Keratinocyte (primary cell): Measurements from ENCODE around the gene LY6G6F. TPM values are rescaled to one million over a fixed set of nuclear protein-coding genes. Genes with fewer than 3 reads are reported as not detected.

Source experiments
- DNase-seq: peaks from one replicate; pipeline ENCODE4 v3.0.0-alpha.2; 2011; ENCODE audit warnings: low read depth, missing footprints, low spot score
- FAIRE-seq: peaks from 2 replicates; lab custom pipeline; 2011; peaks lifted over from hg19 to GRCh38; lab: Jason Lieb, UNC
- H2AFZ ChIP-seq: 2 replicates; pipeline ENCODE4 v1.6.0; 2012; ENCODE audit warnings: low read length, control low read depth, inconsistent platforms; ENCODE audit not compliant: control insufficient read depth
- H3K27ac ChIP-seq: 2 replicates; pipeline ENCODE4 v1.5.1; 2011; ENCODE audit warnings: low read length; ENCODE audit not compliant: control insufficient read depth, insufficient read depth
- H3K27me3 ChIP-seq: 3 replicates; pipeline ENCODE4 v1.6.0; 2011; ENCODE audit warnings: low read length; ENCODE audit not compliant: control insufficient read depth, insufficient read depth; ENCODE audit errors: extremely low read depth
- H3K36me3 ChIP-seq, 2 experiments: 2 replicates in 1 of 2; 3 replicates in 1 of 2; pipeline ENCODE4 v1.5.1; 2011; ENCODE audit warnings: low read length in 2 of 2, mild to moderate bottlenecking in 1 of 2; ENCODE audit not compliant: control insufficient read depth in 2 of 2, insufficient read depth in 2 of 2; ENCODE audit errors: extremely low read depth in 1 of 2
- H3K4me1 ChIP-seq: 3 replicates; pipeline ENCODE4 v1.5.1; 2011; ENCODE audit warnings: low read length; ENCODE audit not compliant: control insufficient read depth, insufficient read depth; ENCODE audit errors: extremely low read depth
- H3K4me2 ChIP-seq: 3 replicates; pipeline ENCODE4 v1.6.0; 2011; ENCODE audit warnings: low read depth, low read length; ENCODE audit not compliant: control insufficient read depth, insufficient read depth; ENCODE audit errors: extremely low read depth
- H3K4me3 ChIP-seq, 3 experiments: fragments of 200-600 bp in 1 of 3; sonication (generic) in 1 of 3; 2 replicates in 2 of 3; 3 replicates in 1 of 3; pipeline ENCODE4 v1.5.1; 2011 to 2016; ENCODE audit warnings: low read length in 3 of 3, mild to moderate bottlenecking in 3 of 3, control low read depth in 2 of 3, inconsistent platforms in 1 of 3, low read depth in 1 of 3, mixed read lengths in 1 of 3, mixed run types in 1 of 3, moderate library complexity in 1 of 3; ENCODE audit not compliant: control insufficient read depth in 2 of 3, insufficient read depth in 2 of 3; ENCODE audit errors: extremely low read depth in 1 of 3
- H3K79me2 ChIP-seq: 2 replicates; pipeline ENCODE4 v1.6.0; 2012; ENCODE audit warnings: low read length; ENCODE audit not compliant: control insufficient read depth, insufficient read depth
- H3K9ac ChIP-seq: 3 replicates; pipeline ENCODE4 v1.6.0; 2011; ENCODE audit warnings: low read length; ENCODE audit not compliant: control insufficient read depth, insufficient read depth; ENCODE audit errors: extremely low read depth
- H3K9me1 ChIP-seq: 3 replicates; pipeline ENCODE4 v1.6.0; 2011; ENCODE audit warnings: low read length; ENCODE audit not compliant: control insufficient read depth, insufficient read depth; ENCODE audit errors: extremely low read depth
- H3K9me3 ChIP-seq: 2 replicates; pipeline ENCODE4 v1.5.1; 2012; ENCODE audit warnings: low read depth, low read length; ENCODE audit not compliant: control insufficient read depth
- H4K20me1 ChIP-seq: 3 replicates; pipeline ENCODE4 v1.6.0; 2011; ENCODE audit warnings: low read length; ENCODE audit not compliant: control insufficient read depth, insufficient read depth; ENCODE audit errors: extremely low read depth
- EZH2 ChIP-seq: IDR thresholded peaks from one replicate; pipeline ENCODE4 v1.6.1; 2012; ENCODE audit warnings: inconsistent platforms, mild to moderate bottlenecking, low read length, moderate library complexity
- dilution Hi-C: fragments of 300-500 bp; cut with MboI; formaldehyde crosslinking; loops from one replicate; pipeline ENCODE4 v1.7.0; 2020; ENCODE audit warnings: low sequenced_read_pairs; ENCODE audit not compliant: extremely low pct_ligation_motif_present
- polyA plus RNA-seq, 5 experiments: library from polyadenylated mRNA; depleted of rRNA in 3 of 5; stranded (reverse) in 3 of 5; stranded (forward) in 1 of 5; unstranded in 1 of 5; fragments of >200 nt; gene quantifications; 1 replicate in 1 of 5; 2 replicates in 3 of 5; 3 replicates in 1 of 5; pipeline versions ENCODE4 v1.2.1 to v1.2.3, GENCODE V29; 2011 to 2012; ENCODE audit warnings: missing spikeins in 2 of 5, low read depth in 1 of 5, low replicate concordance in 1 of 5
- TF ChIP-seq, protein P1 (sequence below), 3 experiments: IDR thresholded peaks in 1 of 3; conservative IDR thresholded peaks in 1 of 3; optimal IDR thresholded peaks in 1 of 3; 2 replicates in 2 of 3; 3 replicates in 1 of 3; pipeline versions ENCODE3 to v1.5.1; 2011; ENCODE audit warnings: low read length in 3 of 3, mild to moderate bottlenecking in 3 of 3, moderate library complexity in 2 of 3, control low read depth in 1 of 3, inconsistent platforms in 1 of 3; ENCODE audit not compliant: insufficient read depth in 2 of 3; ENCODE audit errors: extremely low read depth in 1 of 3

LY6G6F gene
- polyA plus RNA-seq, 1 donor (not counting 4 experiments of a cell fraction or from before 2014, with no cell fraction given) = not detected

DNA sequence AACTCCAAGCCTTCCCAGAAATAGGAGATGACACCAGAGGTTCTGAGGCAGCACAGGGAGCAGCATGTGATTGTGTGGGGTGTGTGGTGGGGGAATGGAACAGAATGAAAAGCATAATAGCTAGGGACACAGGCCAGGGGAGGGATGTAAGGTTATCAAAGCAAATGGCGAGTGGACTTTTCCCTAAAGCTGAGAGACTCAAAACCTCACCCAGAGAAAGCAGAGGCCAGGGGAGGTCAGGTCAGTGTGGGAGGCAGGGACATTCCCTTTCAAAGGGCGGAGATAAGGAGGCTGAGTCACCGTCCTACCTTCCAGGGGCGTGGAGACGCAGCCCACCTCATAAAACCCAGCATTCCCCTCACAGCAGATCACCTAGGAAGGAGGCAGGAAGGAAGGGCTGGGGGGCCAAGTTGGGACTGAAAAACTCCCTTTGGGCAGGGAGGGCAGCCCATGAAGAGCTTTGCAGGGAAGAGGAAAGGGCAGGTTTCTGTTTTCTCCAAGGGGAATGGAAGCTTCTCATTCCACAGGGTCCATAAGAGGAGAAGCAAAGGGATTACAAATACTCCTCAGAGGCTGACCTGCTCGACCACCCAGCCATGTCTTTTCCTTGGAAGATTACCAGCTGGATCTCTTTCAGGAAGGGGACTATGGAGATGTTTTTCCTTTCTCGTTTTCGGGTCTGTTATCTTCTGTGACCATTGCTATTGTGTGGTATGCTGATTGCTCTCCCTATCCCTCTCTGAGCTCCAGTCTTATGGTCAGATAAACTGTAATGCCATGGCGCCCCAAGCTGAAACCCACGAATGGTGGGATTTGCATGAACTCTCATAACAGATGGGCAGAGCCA, 16.2 kb upstream of the LY6G6F start:
- H3K79me2 ChIP-seq = no peaks in the 10 kb centered on the region
- no peak overlapping the region for H3K4me2 ChIP-seq
- no peak for TF ChIP-seq EZH2
- TF ChIP-seq, protein P1, sequence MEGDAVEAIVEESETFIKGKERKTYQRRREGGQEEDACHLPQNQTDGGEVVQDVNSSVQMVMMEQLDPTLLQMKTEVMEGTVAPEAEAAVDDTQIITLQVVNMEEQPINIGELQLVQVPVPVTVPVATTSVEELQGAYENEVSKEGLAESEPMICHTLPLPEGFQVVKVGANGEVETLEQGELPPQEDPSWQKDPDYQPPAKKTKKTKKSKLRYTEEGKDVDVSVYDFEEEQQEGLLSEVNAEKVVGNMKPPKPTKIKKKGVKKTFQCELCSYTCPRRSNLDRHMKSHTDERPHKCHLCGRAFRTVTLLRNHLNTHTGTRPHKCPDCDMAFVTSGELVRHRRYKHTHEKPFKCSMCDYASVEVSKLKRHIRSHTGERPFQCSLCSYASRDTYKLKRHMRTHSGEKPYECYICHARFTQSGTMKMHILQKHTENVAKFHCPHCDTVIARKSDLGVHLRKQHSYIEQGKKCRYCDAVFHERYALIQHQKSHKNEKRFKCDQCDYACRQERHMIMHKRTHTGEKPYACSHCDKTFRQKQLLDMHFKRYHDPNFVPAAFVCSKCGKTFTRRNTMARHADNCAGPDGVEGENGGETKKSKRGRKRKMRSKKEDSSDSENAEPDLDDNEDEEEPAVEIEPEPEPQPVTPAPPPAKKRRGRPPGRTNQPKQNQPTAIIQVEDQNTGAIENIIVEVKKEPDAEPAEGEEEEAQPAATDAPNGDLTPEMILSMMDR (optimal IDR thresholded peaks at IDR 0.05 in 1 of 3, IDR thresholded peaks at IDR 0.05 in 1 of 3, conservative IDR thresholded peaks at IDR 0.05 in 1 of 3; ENCODE audit: extremely low read depth in 1 of 3, insufficient read depth in 2 of 3, low read length in 3 of 3) = no peak
- H3K27ac ChIP-seq = no peak overlapping the region
- no peaks in the 10 kb centered on the region for H4K20me1 ChIP-seq
- H3K27me3 ChIP-seq = no peaks in the 10 kb centered on the region
- no peaks in the 10 kb centered on the region for H3K4me1 ChIP-seq
- no peak overlapping the region for H3K9ac ChIP-seq
- DNase-seq (no peak), FAIRE-seq (no peak)
- dilution Hi-C loops = no loop called here
- no peak overlapping the region for H3K4me3 ChIP-seq
- no peaks in the 10 kb centered on the region for H3K9me1 ChIP-seq
- H3K36me3 ChIP-seq = peaks cover 22 to 46% of the 10 kb centered on the region in 2 experiments
- no peaks in the 10 kb centered on the region for H3K9me3 ChIP-seq
- no peak overlapping the region for H2AFZ ChIP-seq

DNA sequence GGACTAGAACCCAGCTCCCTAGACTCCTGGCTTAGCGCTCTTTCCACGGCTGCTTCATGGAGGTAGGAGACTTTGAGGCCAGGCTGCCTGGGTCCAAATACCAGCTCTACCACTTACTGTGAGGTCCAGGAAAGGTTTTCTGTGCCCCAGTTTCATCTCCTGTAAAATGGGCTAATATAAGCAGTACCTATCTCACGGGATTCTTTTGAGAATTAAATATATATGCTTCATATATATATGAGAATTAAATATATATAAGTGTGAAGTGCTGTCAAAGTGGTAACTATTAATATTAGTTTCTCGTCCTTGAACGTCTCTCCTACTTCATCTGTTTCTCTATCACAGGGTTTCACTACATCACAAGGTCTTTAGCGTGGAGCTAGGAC, 15.6 kb upstream of the LY6G6F start:
- Histone ChIP-seq H4K20me1 (no peaks in the 10 kb centered on the region), H2AFZ (no peak overlapping the region), H3K9me3 (no peaks in the 10 kb centered on the region), H3K79me2 (no peaks in the 10 kb centered on the region), H3K9me1 (no peaks in the 10 kb centered on the region), H3K9ac (no peak overlapping the region), H3K4me1 (no peaks in the 10 kb centered on the region), H3K27ac (no peak overlapping the region), H3K27me3 (no peaks in the 10 kb centered on the region), H3K4me2 (no peak overlapping the region), H3K36me3 (peaks cover 22 to 46% of the 10 kb centered on the region in 2 experiments), H3K4me3 (no peak overlapping the region)
- FAIRE-seq (no peak), DNase-seq (no peak)
- dilution Hi-C loops = no loop called here
- no peak for TF ChIP-seq EZH2
- TF ChIP-seq, protein P1 (optimal IDR thresholded peaks at IDR 0.05 in 1 of 3, IDR thresholded peaks at IDR 0.05 in 1 of 3, conservative IDR thresholded peaks at IDR 0.05 in 1 of 3; ENCODE audit: extremely low read depth in 1 of 3, insufficient read depth in 2 of 3, low read length in 3 of 3) = no peak
